HEK293T (cell line): ENCODE measurements around the gene TSPOAP1.

Experiments used
- BHLHE40 ChIP-seq: fragments of 450-650 bp; IDR thresholded peaks from 2 replicates; pipeline ENCODE4 v1.6.1; 2016; ENCODE audit warnings: mild to moderate bottlenecking, moderate library complexity, borderline replicate concordance
- ELF4 ChIP-seq: fragments of 450-650 bp; IDR thresholded peaks from 2 replicates; pipeline ENCODE4 v1.6.1; 2017; ENCODE audit warnings: antibody characterized with exemption
- FOXA1 ChIP-seq: fragments of 450-650 bp; IDR thresholded peaks from 2 replicates; pipeline ENCODE4 v1.6.1; 2016; ENCODE audit warnings: mild to moderate bottlenecking
- FOXK2 ChIP-seq: fragments of 450-650 bp; IDR thresholded peaks from 2 replicates; pipeline ENCODE4 v1.6.1; 2016; ENCODE audit warnings: mild to moderate bottlenecking
- FOXM1 ChIP-seq: fragments of 450-650 bp; IDR thresholded peaks from 2 replicates; pipeline ENCODE4 v1.6.1; 2017; ENCODE audit warnings: mild to moderate bottlenecking, borderline replicate concordance
- HDGF ChIP-seq: fragments of 450-650 bp; IDR thresholded peaks from 2 replicates; pipeline ENCODE4 v1.6.1; 2017; ENCODE audit warnings: antibody characterized with exemption, borderline replicate concordance
- L3MBTL2 ChIP-seq: fragments of 450-650 bp; conservative IDR thresholded peaks from 2 replicates; pipeline ENCODE4 v1.6.1; 2016; ENCODE audit warnings: mild to moderate bottlenecking
- NFRKB ChIP-seq: fragments of 450-650 bp; IDR thresholded peaks from 2 replicates; pipeline ENCODE4 v1.6.1; 2016; ENCODE audit warnings: mild to moderate bottlenecking, moderate library complexity
- SP1 ChIP-seq: fragments of 450-650 bp; IDR thresholded peaks from 2 replicates; pipeline ENCODE4 v1.6.1; 2017
- SUZ12 ChIP-seq: fragments of 450-650 bp; IDR thresholded peaks from 2 replicates; pipeline ENCODE4 v1.6.1; 2016; ENCODE audit warnings: mild to moderate bottlenecking
- TARDBP ChIP-seq: fragments of 450-650 bp; IDR thresholded peaks from 2 replicates; pipeline ENCODE4 v1.6.1; 2016
- ZNF384 ChIP-seq: fragments of 450-650 bp; IDR thresholded peaks from 2 replicates; pipeline ENCODE4 v1.6.1; 2016
- TF ChIP-seq, protein P1 (sequence below): fragments of 450-650 bp; IDR thresholded peaks from 2 replicates; pipeline ENCODE4 v1.6.1; 2016

DNA sequence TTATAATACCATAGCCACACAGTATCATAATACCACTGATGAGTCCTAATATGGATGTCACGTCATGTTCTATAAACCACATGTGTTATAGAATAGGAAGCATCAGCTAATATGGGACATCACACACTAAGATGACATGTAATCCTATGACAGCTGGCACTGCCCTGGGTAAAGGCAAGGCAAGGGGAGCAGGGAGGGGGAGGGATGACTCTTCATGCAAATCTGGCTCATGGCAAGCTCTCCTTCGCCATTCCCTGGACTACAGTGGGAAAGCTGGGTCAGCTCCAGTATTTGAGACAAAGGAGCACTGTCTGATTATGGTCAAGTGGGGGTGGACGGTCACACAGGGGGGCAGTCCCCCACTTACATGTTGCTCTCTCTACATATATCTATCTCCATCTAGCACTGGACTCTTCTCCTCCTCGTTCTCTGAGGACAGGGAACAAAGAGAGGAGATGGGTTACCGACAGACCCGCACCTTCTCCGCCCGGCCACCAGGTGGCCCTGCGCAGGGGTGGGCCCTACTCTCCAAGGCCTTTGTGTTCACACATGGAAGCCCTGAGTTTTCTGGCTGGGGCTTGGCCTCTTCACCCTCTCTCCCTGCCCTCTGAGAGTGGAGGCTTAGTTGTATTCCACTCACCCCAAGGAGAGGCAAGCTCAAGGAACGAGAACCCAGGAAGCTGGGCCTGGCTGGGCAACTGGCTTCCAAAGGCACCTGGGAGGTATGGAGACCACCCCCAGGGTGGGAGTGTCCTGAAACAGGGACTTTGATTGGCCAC is 24.4 kb downstream of the TSPOAP1 start:
- TF ChIP-seq TARDBP (no peak), NFRKB (no peak), SP1 (no peak), ZNF384 (no peak), FOXK2 (no peak), SUZ12 (no peak), ELF4 (no peak), BHLHE40 (no peak), FOXM1 (no peak), FOXA1 (no peak), L3MBTL2 (no peak), HDGF (no peak)
- TF ChIP-seq, protein P1, sequence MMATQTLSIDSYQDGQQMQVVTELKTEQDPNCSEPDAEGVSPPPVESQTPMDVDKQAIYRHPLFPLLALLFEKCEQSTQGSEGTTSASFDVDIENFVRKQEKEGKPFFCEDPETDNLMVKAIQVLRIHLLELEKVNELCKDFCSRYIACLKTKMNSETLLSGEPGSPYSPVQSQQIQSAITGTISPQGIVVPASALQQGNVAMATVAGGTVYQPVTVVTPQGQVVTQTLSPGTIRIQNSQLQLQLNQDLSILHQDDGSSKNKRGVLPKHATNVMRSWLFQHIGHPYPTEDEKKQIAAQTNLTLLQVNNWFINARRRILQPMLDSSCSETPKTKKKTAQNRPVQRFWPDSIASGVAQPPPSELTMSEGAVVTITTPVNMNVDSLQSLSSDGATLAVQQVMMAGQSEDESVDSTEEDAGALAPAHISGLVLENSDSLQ = no peak
